Choroid plexus epithelial cell (primary cell): ENCODE results near the gene FIGN.

Experiments
- DNase-seq: peaks from one replicate; pipeline ENCODE4 v3.0.0-alpha.2; 2010; ENCODE audit warnings: low read depth
- H3K4me3 ChIP-seq: 2 replicates; pipeline ENCODE4 v1.5.1; 2011; ENCODE audit warnings: low read depth, mild to moderate bottlenecking, control low read depth, low read length, moderate library complexity
- CTCF ChIP-seq: conservative IDR thresholded peaks from 2 replicates; pipeline ENCODE4 v1.5.1; 2011; ENCODE audit warnings: low read depth, mild to moderate bottlenecking, control low read depth, inconsistent platforms, low read length, moderate library complexity

FIGN gene

GRCh38 chr2:163713534-163714311 is 22.1 kb downstream of the FIGN start:
- TF ChIP-seq CTCF: no peak
- DNase-seq: no peak
- no peak overlapping the region for H3K4me3 ChIP-seq

- no peak for DNase-seq
- no peak for TF ChIP-seq CTCF
- no peak overlapping the region for H3K4me3 ChIP-seq
Observed at GRCh38 chr2:163711699-163712098, 24.1 kb downstream of the FIGN start.

- DNase-seq: no peak
- no peak overlapping the region for H3K4me3 ChIP-seq
- TF ChIP-seq CTCF: no peak
Observed at GRCh38 chr2:163711258-163711657, 24.6 kb downstream of the FIGN start.

GRCh38 chr2:163709270-163709669 is 26.5 kb downstream of the FIGN start:
- TF ChIP-seq CTCF: no peak
- no peak overlapping the region for H3K4me3 ChIP-seq
- no peak for DNase-seq

DNA sequence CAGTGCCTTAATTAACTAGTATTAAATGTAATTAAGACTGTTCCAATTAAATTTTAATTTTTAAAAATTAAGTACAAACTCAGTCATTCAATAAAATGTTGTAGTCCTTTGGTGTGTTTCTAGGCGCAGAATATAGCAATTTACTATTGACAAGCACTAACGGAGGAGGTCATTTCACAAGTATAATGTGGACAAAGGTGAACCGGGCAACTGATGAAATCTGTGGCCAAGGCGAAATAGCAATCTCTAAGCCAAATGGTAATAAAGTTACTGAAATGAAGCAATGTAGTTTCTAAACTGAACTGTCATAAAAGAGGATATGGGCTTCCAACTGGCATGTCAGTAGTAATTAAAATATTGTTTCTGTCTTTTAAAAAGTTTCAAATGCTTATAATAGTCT is 27.5 kb downstream of the FIGN start:
- H3K4me3 ChIP-seq: no peak overlapping the region
- DNase-seq: no peak
- TF ChIP-seq CTCF: no peak

GRCh38 chr2:163703386-163703785 is 32.4 kb downstream of the FIGN start:
- TF ChIP-seq CTCF: no peak
- no peak overlapping the region for H3K4me3 ChIP-seq

GRCh38 chr2:163701399-163702195 is 34.2 kb downstream of the FIGN start:
- no peak for TF ChIP-seq CTCF
- H3K4me3 ChIP-seq: no peak overlapping the region
- peak; percentile 41 for DNase-seq

More at GRCh38 chr2:163703386-163703785, 32.4 kb downstream of the FIGN start:
- no peak for DNase-seq
